MV-4-11 (cell line): Measurements from ENCODE around the gene PIK3R5.

ENCODE experiments used
- DNase-seq: peaks from one replicate; lab custom pipeline; 2025; lab: John Stamatoyannopoulos, UW

Gene PIK3R5

GRCh38 chr17:8875436-8875835, 90.1 kb downstream of the PIK3R5 start:
- DNase-seq: no peak

GRCh38 chr17:8873801-8874715, 91.4 kb downstream of the PIK3R5 start:
- DNase-seq: no peak

- no peak for DNase-seq
Observed at GRCh38 chr17:8872705-8873435, 92.6 kb downstream of the PIK3R5 start.

DNA sequence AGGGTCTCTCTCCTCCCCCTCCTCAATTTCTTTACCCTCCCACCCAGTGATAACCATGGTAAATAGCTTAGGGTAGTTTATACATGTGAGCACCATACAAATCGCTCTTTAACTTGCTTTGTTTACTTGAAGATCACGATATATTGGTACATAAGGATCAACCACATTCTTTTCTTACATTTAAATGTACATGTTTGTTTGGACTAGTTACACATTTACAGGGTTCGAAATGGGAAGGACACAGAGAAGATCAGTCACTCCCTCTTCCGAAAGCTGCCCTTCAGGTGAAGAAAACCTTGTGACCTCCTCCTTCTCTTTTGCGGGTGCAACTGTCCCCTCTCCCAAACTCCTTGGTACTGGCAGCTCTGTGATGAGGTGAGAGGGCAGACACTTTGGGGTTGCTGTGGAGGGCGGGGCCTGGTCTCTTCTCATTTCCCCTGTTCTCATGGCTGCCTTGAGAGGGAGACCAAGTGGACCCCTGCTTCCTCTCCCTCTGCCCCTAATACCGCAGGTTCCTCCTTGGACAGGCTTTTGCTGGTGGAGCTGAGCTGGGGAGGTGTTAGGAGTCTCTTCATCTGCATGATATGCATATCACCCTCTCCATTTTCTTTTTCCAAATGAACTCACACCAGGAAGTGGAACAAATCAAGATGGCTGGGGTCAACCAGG, 93.3 kb downstream of the PIK3R5 start:
- peak; percentile 39 for DNase-seq

GRCh38 chr17:8871081-8871581, 94.4 kb downstream of the PIK3R5 start:
- no peak for DNase-seq

DNA sequence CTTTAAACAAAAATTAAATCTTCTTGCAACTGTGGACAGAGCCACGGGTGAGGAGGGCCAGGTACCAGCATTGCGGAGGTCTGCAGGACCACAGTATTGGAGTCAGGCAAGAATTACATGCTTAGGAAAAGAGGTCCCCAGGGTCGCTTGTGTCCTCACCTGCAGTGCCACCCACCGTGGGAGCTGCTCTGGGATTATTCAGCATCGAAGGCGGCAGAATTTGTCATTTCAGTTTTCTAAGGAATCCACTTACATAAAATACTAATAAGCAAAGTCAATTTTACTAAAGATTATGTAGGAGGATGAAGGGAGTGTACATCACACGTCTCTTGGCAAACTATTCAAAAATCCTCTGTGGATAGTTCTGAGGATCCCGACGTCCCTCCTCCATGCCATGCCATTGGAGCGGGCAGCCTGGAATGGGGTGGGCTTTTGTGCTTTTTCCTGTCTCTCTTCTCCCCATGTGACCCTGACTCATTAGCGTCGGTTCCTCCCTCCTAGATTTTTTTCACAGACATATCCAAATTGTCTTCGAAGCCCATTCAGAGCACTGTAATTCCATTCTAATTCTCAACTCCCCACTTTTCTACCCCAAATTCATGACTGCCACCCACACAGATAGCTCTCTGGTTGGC, 95.0 kb downstream of the PIK3R5 start:
- no peak for DNase-seq

DNA sequence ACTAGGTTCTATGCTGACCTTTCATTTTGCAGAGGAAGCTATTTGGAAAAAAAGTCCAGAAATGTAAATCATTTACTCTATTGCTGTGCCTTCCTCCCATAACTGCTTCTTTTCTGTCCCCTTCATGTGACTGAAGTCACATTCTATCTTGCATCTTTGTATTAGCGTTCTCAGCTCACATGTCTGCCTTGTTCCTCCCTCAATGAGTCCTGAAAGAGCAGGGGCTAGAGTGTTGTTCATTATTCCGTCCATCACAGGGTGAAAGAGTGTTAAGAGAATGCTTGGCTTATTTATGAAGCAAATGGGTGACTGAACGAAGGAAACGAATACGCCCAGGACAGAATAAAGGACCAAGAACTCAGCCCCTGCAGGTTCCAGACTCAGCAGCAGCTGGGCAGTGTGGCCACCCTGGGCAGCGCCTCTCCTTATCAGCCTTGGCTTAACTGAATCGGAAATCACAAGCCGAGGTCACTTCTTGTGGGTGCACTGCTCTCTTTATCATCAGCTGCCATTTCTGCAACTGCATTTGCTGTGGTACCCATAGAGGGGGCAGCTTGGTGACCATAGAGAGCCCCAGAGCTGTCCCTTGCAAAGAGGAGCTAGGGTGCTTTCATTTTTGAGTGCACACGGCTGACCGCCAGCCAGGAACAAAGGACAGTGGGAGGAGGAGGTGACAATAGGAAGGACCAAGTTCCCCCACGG, 96.2 kb downstream of the PIK3R5 start:
- no peak for DNase-seq

- no peak for DNase-seq
Observed at GRCh38 chr17:8868529-8868951, 97.0 kb downstream of the PIK3R5 start.

DNA sequence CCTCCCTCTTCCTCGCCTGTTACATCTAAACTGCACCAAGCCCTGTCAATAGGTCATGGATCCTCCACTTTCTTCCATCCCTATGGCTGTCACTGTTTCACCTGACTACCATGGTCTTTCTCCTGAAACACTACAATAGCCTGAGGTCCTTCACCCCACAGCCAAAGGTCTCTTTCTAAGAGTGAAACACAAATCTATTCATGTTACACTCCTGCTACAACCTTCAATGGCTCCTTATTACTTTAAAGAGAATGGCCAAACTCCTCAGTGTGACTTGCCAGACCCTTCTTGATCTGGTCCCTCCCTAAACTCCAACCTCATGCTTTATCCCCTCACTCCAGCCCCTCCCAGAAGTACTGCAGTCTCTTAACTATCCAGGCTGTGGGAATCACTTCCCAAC, 97.4 kb downstream of the PIK3R5 start:
- DNase-seq: no peak

- DNase-seq: peak; percentile 49
Observed at GRCh38 chr17:8867361-8867981, 98.0 kb downstream of the PIK3R5 start, which contains the start of gene PIK3R6. TSS of gene PIK3R6 (minus strand) at chr17:8867674. CDS start at chr17:8849794, 17,880 bp downstream.

- no peak for DNase-seq
Observed at GRCh38 chr17:8865811-8866210, 99.7 kb downstream of the PIK3R5 start.

GRCh38 chr17:8865385-8865784, 100.1 kb downstream of the PIK3R5 start:
- DNase-seq: no peak

GRCh38 chr17:8862213-8863056, 103.1 kb downstream of the PIK3R5 start:
- DNase-seq: no peak

- DNase-seq: no peak
Observed at GRCh38 chr17:8861495-8862181, 103.9 kb downstream of the PIK3R5 start.

- no peak for DNase-seq
Observed at GRCh38 chr17:8859804-8860430, 105.6 kb downstream of the PIK3R5 start.

GRCh38 chr17:8859027-8859803, 106.3 kb downstream of the PIK3R5 start:
- DNase-seq: peak; percentile 85

DNA sequence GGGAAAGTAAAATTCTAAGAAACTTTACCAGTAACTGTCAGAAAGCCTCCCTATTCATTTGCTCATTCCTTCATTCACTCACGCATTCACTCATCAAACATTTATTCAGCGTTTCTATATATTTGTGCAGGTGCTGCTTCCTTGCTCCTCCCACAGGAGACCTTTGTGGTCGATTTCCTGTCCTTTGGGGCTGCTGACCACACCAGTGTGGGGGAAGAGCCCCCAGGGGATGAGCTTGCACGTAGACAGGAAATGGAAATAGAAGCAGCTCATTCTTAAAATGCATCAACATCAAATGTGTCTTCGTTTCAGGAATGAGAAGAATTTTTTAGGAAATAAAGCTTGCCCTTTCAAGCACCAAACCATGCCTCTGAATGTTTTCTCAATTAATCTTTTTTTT, 107.6 kb downstream of the PIK3R5 start:
- DNase-seq: no peak
